DMS 273 treated with DMSO at 0.1 percent for 48 hours (cell line): ENCODE data around the gene IKBKE.
"Not testable (repeated sequence)": the region's sequence is repeated elsewhere in the genome, so short reads cannot be mapped to it uniquely, and the experiment has no call there.

Experiments used
- DNase-seq: peaks from one replicate; lab custom pipeline; 2025; lab: John Stamatoyannopoulos, UW

IKBKE gene

GRCh38 chr1:206476058-206476457, 5.8 kb downstream of the IKBKE start:
- DNase-seq, result no peak

GRCh38 chr1:206476591-206476990, 6.3 kb downstream of the IKBKE start:
- no peak for DNase-seq

GRCh38 chr1:206477110-206477509, 6.8 kb downstream of the IKBKE start:
- DNase-seq, result no peak

GRCh38 chr1:206477581-206478380, 7.5 kb downstream of the IKBKE start:
- DNase-seq, result no peak

GRCh38 chr1:206478746-206479145, 8.5 kb downstream of the IKBKE start:
- no peak for DNase-seq

GRCh38 chr1:206479183-206480125, 9.2 kb downstream of the IKBKE start:
- DNase-seq, result peak; percentile 36

GRCh38 chr1:206480211-206480610, 9.9 kb downstream of the IKBKE start:
- DNase-seq, result no peak

GRCh38 chr1:206482611-206483010, 12.3 kb downstream of the IKBKE start:
- no peak for DNase-seq

- not testable (repeated sequence) for DNase-seq
Measured at GRCh38 chr1:206483864-206484263, 13.6 kb downstream of the IKBKE start.

GRCh38 chr1:206484901-206485300, 14.6 kb downstream of the IKBKE start:
- DNase-seq, result no peak

GRCh38 chr1:206486995-206487788, 16.9 kb downstream of the IKBKE start:
- no peak for DNase-seq

GRCh38 chr1:206487970-206488369, 17.7 kb downstream of the IKBKE start:
- DNase-seq, result no peak

GRCh38 chr1:206488466-206488865, 18.2 kb downstream of the IKBKE start:
- no peak for DNase-seq

GRCh38 chr1:206489980-206490770, 19.9 kb downstream of the IKBKE start:
- no peak for DNase-seq

GRCh38 chr1:206490771-206491405, 20.6 kb downstream of the IKBKE start:
- DNase-seq, result no peak

GRCh38 chr1:206491616-206492015, 21.3 kb downstream of the IKBKE start:
- no peak for DNase-seq

GRCh38 chr1:206492589-206492988, 22.3 kb downstream of the IKBKE start:
- DNase-seq, result no peak

GRCh38 chr1:206493279-206493678, 23.0 kb downstream of the IKBKE start:
- no peak for DNase-seq

GRCh38 chr1:206495011-206495461, 24.8 kb downstream of the IKBKE start:
- DNase-seq, result no peak

- no peak for DNase-seq
Measured at GRCh38 chr1:206495493-206496046, 25.3 kb downstream of the IKBKE start.
